T-helper 1 cell treated with Interleukin-12 subunit alpha and Interleukin-12 subunit beta and Interleukin-4 antibody, amounts not matched to agents 30 μg/mL and 1 μg/mL, for 36 hours (primary cell): ENCODE measurements around the gene TMEM212.
"Not testable (repeated sequence)": the region's sequence is repeated elsewhere in the genome, so short reads cannot be mapped to it uniquely, and the experiment has no call there.

Source experiments
- H3K27ac Mint-ChIP-seq: one replicate; pipeline ENCODE4 v1.8.0; 2021; ENCODE audit warnings: mild to moderate bottlenecking, mixed read lengths
- H3K27me3 Mint-ChIP-seq: one replicate; pipeline ENCODE4 v1.8.0; 2021; ENCODE audit warnings: low read depth, mixed read lengths
- H3K36me3 Mint-ChIP-seq: one replicate; pipeline ENCODE4 v1.8.0; 2021; ENCODE audit warnings: low read depth, mixed read lengths
- H3K4me1 Mint-ChIP-seq: one replicate; pipeline ENCODE4 v1.8.0; 2021; ENCODE audit warnings: low read depth, mixed read lengths
- H3K4me3 Mint-ChIP-seq: one replicate; pipeline ENCODE4 v1.8.0; 2021; ENCODE audit warnings: mild to moderate bottlenecking, moderate library complexity, mixed read lengths
- H3K9me3 Mint-ChIP-seq: one replicate; pipeline ENCODE4 v1.8.0; 2021; ENCODE audit warnings: mixed read lengths

The TMEM212 gene

DNA sequence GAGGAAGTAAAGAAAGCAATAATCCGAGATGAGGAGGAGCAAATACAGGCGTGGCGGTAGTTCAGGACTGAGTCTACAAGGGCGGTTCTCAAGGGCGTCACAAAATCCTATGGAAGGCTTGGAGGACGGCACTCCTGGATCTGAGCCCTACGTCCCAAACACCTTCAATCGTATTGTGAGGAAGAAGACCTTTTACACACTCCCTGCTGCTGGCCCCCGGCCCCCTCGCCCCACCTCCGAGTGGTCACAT lies 33.6 kb upstream of the TMEM212 start:
- peak overlapping the region; percentile 14 for H3K27ac Mint-ChIP-seq
- peak overlapping the region; percentile 80 for H3K4me3 Mint-ChIP-seq
- no peaks in the 10 kb centered on the region for H3K36me3 Mint-ChIP-seq
- H3K9me3 Mint-ChIP-seq: no peaks in the 10 kb centered on the region
- peaks cover 15% of the 10 kb centered on the region for H3K4me1 Mint-ChIP-seq
- H3K27me3 Mint-ChIP-seq: peaks cover 56% of the 10 kb centered on the region

DNA sequence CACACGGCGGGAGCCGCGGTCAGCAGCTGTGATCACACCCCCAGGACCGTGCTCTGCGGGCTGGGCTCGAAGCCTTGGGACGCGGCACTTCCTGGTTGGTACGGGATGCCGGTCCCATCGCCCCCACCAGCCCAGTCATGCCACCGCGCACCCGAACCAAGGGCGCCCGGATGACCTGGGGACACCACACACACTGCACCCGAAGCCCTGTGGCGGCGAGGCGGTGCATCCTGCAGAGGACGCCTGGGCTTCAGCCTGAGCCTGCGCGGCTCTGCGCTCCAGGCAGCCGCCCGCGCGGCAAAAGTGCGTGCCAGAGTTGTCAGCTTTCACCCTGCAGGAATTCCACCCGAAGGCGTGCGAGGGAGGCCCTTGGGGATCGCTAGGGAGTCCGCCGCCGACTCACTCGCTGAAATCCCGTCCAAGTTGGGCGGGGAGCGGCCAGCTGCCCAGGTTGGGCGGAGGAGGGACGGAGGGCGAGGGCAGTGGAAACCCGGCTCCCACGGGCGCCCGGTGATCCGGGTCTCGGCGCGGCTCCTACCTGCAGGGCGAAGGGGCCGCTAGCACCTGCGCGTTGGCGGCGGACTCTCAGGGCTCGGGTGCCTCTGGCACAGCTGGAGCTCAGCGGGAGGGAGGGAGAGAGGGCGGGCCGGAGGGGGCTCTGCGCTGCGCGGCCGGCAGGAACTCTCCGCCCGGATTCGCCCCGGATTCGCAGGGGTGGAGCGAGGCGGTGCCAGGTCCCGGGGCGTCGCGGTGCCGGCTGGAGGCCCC lies 33.1 kb upstream of the TMEM212 start, which contains the start of gene PLD1:
Gene PLD1, minus strand, starts transcription at position 623 of the 768 bp plus-strand sequence. CDS start 72,432 bp downstream, outside the sequence.
- H3K36me3 Mint-ChIP-seq: no peaks in the 10 kb centered on the region
- H3K9me3 Mint-ChIP-seq: no peaks in the 10 kb centered on the region
- H3K4me1 Mint-ChIP-seq: peaks cover 15% of the 10 kb centered on the region
- peak within 1 kb of the TSS; percentile 80 for H3K4me3 Mint-ChIP-seq
- H3K27me3 Mint-ChIP-seq: peaks cover 51% of the 10 kb centered on the region
- H3K27ac Mint-ChIP-seq: peak within 1 kb of the TSS; percentile 14

GRCh38 chr3:171810629-171811294 lies 32.4 kb upstream of the TMEM212 start:
- H3K27ac Mint-ChIP-seq: no peak overlapping the region
- no peaks in the 10 kb centered on the region for H3K9me3 Mint-ChIP-seq
- no peaks in the 10 kb centered on the region for H3K36me3 Mint-ChIP-seq
- peaks cover 15% of the 10 kb centered on the region for H3K4me1 Mint-ChIP-seq
- peaks cover 51% of the 10 kb centered on the region for H3K27me3 Mint-ChIP-seq
- H3K4me3 Mint-ChIP-seq: peak overlapping the region; percentile 74

DNA sequence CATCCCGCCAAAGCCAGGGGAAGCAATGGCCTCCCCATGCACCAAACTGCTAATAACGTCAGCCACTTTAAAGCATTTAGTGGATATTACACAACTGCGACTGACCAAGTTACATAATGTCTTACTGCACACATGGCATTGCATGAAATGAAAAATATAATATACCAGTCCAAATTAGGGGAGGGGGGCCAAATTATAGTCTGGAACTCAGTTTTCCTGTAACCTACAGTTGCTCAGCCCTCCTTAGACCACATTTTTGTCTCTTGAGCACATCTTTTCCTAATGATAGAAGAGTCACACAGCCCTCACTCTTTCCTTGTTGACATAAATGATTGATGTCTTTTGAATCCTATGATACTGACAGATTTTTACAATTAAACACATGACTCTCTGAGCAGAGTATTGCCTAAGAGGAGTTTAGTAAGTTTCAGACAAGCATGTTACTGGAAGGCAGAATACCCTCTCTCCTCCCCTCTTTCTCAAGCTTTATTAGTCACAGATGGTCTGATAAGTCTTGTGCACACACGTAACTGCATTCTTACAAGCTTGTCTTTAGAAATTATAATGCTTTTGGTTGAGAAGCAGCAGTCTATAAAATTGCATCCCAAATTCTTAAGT lies 31.7 kb upstream of the TMEM212 start:
- Mint-ChIP-seq H3K4me1 (peaks cover 15% of the 10 kb centered on the region), H3K27ac (no peak overlapping the region), H3K4me3 (no peak overlapping the region), H3K27me3 (peaks cover 51% of the 10 kb centered on the region), H3K9me3 (no peaks in the 10 kb centered on the region), H3K36me3 (no peaks in the 10 kb centered on the region)

DNA sequence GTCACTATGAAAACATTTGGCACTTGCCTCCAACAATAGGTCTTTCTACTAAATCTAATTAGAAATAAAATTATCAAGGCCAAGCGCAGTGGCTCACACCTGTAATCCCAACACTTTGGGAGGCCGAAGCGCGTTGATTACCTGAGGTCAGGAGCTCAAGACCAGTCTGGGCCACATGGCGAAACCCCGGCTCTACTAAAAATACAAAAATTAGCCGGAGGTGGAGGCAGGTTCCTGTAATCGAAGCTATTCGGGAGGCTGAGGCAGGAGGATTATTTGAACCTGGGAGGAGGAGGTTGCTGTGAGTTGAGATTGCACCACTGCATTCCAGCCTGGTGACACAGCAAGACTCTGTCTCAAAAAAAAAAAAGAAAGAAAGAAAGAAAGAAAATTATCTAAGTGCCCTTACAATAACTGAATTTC lies 31.2 kb upstream of the TMEM212 start:
- Mint-ChIP-seq H3K4me1 (peaks cover 13% of the 10 kb centered on the region), H3K9me3 (no peaks in the 10 kb centered on the region), H3K27me3 (peaks cover 51% of the 10 kb centered on the region), H3K4me3 (no peak overlapping the region), H3K27ac (no peak overlapping the region), H3K36me3 (no peaks in the 10 kb centered on the region)

GRCh38 chr3:171812811-171813210 lies 30.3 kb upstream of the TMEM212 start:
- H3K36me3 Mint-ChIP-seq: no peaks in the 10 kb centered on the region
- peaks cover 13% of the 10 kb centered on the region for H3K4me1 Mint-ChIP-seq
- peaks cover 48% of the 10 kb centered on the region for H3K27me3 Mint-ChIP-seq
- H3K9me3 Mint-ChIP-seq: no peaks in the 10 kb centered on the region
- H3K4me3 Mint-ChIP-seq: no peak overlapping the region
- H3K27ac Mint-ChIP-seq: no peak overlapping the region

DNA sequence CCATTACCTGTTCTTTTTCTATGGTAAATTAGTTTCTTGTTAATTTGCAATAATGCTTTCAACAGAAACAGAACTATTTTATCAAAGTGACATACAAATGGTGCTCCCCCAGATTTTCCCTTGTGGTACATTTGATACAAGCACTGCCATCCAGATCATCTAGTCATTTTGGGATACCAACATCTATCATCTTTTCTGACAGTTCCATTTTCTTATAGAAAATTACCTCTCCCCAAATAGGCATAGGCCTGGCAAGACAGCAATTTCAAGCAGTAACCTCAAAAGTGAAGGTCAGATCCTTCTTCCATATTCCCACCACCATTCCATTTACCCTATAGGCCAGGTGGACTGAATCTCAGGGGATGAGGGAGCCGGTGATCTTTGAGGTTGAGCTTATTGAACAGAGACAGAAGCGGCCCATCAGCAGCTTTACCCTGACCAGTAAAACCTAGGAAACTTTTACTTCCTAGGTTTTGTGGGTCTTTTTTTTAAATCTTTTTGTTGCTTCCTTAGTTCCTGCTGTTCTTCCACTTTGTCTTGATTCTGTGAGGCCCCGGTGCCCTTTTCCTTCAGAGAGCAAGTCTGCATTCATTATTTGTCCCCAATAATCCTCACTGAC lies 29.8 kb upstream of the TMEM212 start:
- Mint-ChIP-seq H3K36me3 (no peaks in the 10 kb centered on the region), H3K27ac (no peak overlapping the region), H3K4me1 (peaks cover 13% of the 10 kb centered on the region), H3K9me3 (no peaks in the 10 kb centered on the region), H3K27me3 (peaks cover 47% of the 10 kb centered on the region), H3K4me3 (no peak overlapping the region)

GRCh38 chr3:171813897-171814460 lies 29.2 kb upstream of the TMEM212 start:
- Mint-ChIP-seq H3K4me1 (peaks cover 13% of the 10 kb centered on the region), H3K27me3 (peaks cover 46% of the 10 kb centered on the region), H3K27ac (no peak overlapping the region), H3K4me3 (no peak overlapping the region), H3K9me3 (no peaks in the 10 kb centered on the region), H3K36me3 (no peaks in the 10 kb centered on the region)

DNA sequence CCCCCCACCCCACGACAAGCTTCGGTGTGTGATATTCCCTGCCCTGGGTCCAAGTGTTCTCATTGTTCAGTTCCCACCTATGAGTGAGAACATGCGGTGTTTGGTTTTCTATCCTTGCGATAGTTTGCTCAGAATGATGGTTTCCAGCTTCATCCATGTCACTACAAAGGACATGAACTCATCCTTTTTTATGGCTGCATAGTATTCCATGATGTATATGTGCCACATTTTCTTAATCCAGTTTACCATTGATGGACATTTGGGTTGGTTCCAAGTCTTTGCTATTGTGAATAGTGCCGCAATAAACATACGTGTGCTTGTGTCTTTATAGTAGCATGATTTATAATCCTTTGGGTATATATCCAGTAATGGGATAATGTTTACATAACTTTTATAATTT lies 28.5 kb upstream of the TMEM212 start:
- not testable (repeated sequence) for H3K36me3 Mint-ChIP-seq, H3K4me1 Mint-ChIP-seq, H3K27ac Mint-ChIP-seq, H3K4me3 Mint-ChIP-seq, H3K9me3 Mint-ChIP-seq
- peaks cover 42% of the 10 kb centered on the region for H3K27me3 Mint-ChIP-seq

DNA sequence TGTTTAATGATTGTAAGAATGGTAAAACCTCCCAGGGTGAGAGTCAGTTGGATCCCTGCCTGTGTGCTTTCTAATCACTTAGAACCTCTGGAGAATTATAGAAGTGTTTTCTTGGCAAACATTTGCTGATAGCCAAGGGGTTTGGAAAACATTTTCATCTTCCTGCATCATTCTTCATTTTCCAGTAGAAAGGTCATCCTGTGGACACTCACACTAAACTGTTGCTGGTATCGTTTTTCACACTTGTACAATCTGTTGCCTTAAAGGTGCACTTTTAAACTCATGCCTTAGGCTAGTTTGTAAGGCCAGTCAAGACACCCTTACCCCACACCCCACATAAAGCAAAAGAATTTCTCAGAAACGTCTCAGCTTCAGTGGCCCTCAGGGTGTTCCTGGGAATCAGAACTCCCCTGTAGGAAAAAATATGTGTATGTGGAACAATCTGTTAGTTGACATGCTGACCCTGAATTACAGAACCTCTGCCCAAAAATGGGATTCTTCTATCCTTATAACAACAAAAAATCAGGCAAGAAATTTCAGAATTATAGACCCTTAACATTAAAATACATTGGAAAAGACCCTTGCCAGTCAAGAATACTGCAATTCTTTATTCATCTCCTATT lies 27.1 kb upstream of the TMEM212 start:
- no peaks in the 10 kb centered on the region for H3K36me3 Mint-ChIP-seq
- no peaks in the 10 kb centered on the region for H3K9me3 Mint-ChIP-seq
- H3K27ac Mint-ChIP-seq: no peak overlapping the region
- H3K27me3 Mint-ChIP-seq: peaks cover 34% of the 10 kb centered on the region
- H3K4me3 Mint-ChIP-seq: no peak overlapping the region
- H3K4me1 Mint-ChIP-seq: no peaks in the 10 kb centered on the region

- Mint-ChIP-seq H3K9me3 (no peaks in the 10 kb centered on the region), H3K36me3 (no peaks in the 10 kb centered on the region), H3K27ac (no peak overlapping the region), H3K4me3 (no peak overlapping the region), H3K4me1 (peaks cover 6% of the 10 kb centered on the region), H3K27me3 (peaks cover 23% of the 10 kb centered on the region)
Observed at GRCh38 chr3:171817074-171817800, 25.9 kb upstream of the TMEM212 start.

GRCh38 chr3:171821044-171821443 lies 22.1 kb upstream of the TMEM212 start:
- no peak overlapping the region for H3K4me3 Mint-ChIP-seq
- peaks cover 13% of the 10 kb centered on the region for H3K27me3 Mint-ChIP-seq
- H3K27ac Mint-ChIP-seq: no peak overlapping the region
- H3K36me3 Mint-ChIP-seq: no peaks in the 10 kb centered on the region
- H3K9me3 Mint-ChIP-seq: no peaks in the 10 kb centered on the region
- peaks cover 6% of the 10 kb centered on the region for H3K4me1 Mint-ChIP-seq

DNA sequence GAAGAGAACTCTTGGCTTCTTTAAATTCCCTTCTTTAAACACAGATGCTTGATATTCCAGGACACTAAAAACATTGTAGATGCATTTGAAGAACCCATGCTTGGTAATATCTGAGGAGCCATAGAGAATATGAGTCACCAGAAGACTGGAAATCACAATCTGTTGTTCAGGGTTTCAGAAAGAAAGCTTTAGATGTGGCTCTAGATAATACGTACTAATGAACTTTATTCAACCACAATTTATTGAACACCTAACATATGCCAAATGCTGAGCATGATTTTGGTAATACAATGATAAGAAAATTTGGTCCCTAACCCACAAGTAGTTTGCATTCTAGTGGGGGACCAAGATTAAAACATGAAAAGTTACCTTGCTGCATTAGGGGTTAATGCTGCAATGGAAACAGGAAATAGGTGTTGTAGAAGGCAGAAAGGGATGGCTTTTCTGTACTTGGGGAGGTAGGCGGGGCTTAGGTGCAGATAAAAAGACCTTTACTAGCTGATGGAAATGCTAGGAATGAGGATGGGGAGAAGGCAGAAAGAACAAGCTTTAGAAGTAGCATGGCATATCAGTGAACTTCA lies 21.3 kb upstream of the TMEM212 start:
- peaks cover 13% of the 10 kb centered on the region for H3K27me3 Mint-ChIP-seq
- no peak overlapping the region for H3K27ac Mint-ChIP-seq
- peaks cover 6% of the 10 kb centered on the region for H3K4me1 Mint-ChIP-seq
- no peaks in the 10 kb centered on the region for H3K36me3 Mint-ChIP-seq
- H3K9me3 Mint-ChIP-seq: no peaks in the 10 kb centered on the region
- H3K4me3 Mint-ChIP-seq: no peak overlapping the region
